ENCODE measurements around the gene ZDHHC8. TPM values are rescaled to one million over a fixed set of nuclear protein-coding genes. Genes with fewer than 3 reads are reported as not detected.

Gene ZDHHC8
- total RNA-seq, 4 donors from 2014 or later = 14.7 to 56.5 (median 17.1) TPM

DNA sequence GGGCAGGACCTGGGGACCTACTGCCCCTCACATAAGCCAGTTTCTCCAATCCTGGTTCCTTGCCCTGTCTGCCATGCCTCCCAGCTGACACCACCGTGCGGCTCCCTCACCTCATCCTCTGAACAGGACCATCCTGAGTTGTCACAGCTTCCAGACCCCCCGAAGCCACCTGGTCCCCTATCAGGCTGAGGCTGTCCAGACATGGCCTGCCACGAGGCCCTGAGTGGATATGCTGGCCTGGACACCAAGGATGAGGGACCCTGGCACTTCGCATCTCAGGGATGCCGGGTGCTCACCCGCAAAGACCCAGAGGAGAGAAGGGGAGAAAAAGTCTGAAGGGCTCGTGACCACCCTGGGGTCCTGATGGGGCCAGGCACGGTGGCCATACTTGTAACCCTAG, 35.1 kb downstream of the ZDHHC8 start:
- H3K9me3 ChIP-seq = no peaks in the 10 kb centered on the region
- TF ChIP-seq POLR2A (IDR thresholded peaks at IDR 0.05) = no peak
- TF ChIP-seq, protein P1, sequence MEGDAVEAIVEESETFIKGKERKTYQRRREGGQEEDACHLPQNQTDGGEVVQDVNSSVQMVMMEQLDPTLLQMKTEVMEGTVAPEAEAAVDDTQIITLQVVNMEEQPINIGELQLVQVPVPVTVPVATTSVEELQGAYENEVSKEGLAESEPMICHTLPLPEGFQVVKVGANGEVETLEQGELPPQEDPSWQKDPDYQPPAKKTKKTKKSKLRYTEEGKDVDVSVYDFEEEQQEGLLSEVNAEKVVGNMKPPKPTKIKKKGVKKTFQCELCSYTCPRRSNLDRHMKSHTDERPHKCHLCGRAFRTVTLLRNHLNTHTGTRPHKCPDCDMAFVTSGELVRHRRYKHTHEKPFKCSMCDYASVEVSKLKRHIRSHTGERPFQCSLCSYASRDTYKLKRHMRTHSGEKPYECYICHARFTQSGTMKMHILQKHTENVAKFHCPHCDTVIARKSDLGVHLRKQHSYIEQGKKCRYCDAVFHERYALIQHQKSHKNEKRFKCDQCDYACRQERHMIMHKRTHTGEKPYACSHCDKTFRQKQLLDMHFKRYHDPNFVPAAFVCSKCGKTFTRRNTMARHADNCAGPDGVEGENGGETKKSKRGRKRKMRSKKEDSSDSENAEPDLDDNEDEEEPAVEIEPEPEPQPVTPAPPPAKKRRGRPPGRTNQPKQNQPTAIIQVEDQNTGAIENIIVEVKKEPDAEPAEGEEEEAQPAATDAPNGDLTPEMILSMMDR (IDR thresholded peaks at IDR 0.05) = no peak
- no peak for TF ChIP-seq EP300 (IDR thresholded peaks at IDR 0.05; ENCODE audit: low read depth)
- TF ChIP-seq POLR2AphosphoS5 (IDR thresholded peaks at IDR 0.05) = no peak
- H3K4me1 ChIP-seq = no peaks in the 10 kb centered on the region
- no peak for DNase-seq
- no peaks in the 10 kb centered on the region for H3K27me3 ChIP-seq
- no peak overlapping the region for H3K27ac ChIP-seq
- intact Hi-C loops (cut with DNase I; ENCODE audit: low total_unique reads) = no loop called here
- whole genome bisulfite sequencing, 2 donors (ENCODE audit: low coverage in 1 of 2) = 87% methylated on average over 9 of the region's 9 CpGs; no CpG with 5 or more reads in 1 of the 2 donors
- H3K4me3 ChIP-seq = no peak overlapping the region
- in situ Hi-C loops (cut with MboI; ENCODE audit: low pct_ligation_motif_present in 1 of 4, low pct_unique_long_range_greater_than_20kb in 1 of 4, low sequenced_read_pairs in 3 of 4) = loop anchor here in 1 of 4 donors (25.0 kb wide), 1 partner anchor 471 kb away; no protein-coding TSS in a partner anchor
- no peaks in the 10 kb centered on the region for H3K36me3 ChIP-seq

DNA sequence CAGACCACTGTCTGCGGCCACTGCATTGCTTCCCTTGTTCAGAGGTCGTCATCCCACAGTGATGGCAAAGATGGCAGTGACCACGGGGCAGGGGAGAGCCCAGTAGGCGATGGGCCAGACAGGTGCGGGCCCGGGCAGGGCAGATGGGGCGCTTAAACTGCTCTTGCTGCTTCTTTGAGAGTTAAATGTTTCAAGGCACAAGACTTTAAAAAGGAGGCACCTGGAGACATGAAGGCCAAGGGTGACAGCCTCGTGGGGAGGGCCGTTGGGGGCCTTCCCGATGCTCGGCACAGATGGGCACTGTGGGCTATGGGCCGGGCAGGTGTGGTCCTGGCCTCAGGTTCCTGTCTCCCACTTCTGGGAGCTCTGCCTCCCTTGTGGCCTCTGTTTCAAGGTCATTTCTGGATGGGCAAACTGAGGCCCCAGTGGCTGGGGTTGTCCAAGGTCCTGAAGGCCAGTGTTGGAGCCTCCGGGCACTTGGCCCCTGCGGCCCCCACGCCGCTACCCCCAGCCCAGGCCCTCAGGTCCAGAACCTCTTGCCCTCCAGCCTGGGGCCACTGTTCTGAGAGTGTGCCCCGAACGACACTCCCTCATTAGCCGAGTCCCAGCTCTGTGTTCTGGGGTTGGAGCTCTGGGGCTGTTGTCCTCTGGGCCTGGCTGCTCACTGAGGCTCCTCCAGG, 36.2 kb downstream of the ZDHHC8 start:
- WGBS, 2 donors (ENCODE audit: low coverage in 1 of 2) = 74% methylated on average over 19 of the region's 19 CpGs; no CpG with 5 or more reads in 1 of the 2 donors
- Histone ChIP-seq H3K27ac (no peak overlapping the region), H3K4me1 (no peaks in the 10 kb centered on the region), H3K9me3 (no peaks in the 10 kb centered on the region), H3K36me3 (no peaks in the 10 kb centered on the region), H3K4me3 (no peak overlapping the region), H3K27me3 (no peaks in the 10 kb centered on the region)
- in situ Hi-C loops (cut with MboI; ENCODE audit: low pct_ligation_motif_present in 1 of 4, low pct_unique_long_range_greater_than_20kb in 1 of 4, low sequenced_read_pairs in 3 of 4) (loop anchor here in 1 of 4 donors (25.0 kb wide), 1 partner anchor 470 kb away; no protein-coding TSS in a partner anchor), intact Hi-C loops (cut with DNase I; ENCODE audit: low total_unique reads) (no loop called here)
- no peak for DNase-seq
- TF ChIP-seq EP300 (IDR thresholded peaks at IDR 0.05; ENCODE audit: low read depth) (no peak), POLR2A (IDR thresholded peaks at IDR 0.05) (no peak)
- TF ChIP-seq, protein P1 (IDR thresholded peaks at IDR 0.05) = no peak

DNA sequence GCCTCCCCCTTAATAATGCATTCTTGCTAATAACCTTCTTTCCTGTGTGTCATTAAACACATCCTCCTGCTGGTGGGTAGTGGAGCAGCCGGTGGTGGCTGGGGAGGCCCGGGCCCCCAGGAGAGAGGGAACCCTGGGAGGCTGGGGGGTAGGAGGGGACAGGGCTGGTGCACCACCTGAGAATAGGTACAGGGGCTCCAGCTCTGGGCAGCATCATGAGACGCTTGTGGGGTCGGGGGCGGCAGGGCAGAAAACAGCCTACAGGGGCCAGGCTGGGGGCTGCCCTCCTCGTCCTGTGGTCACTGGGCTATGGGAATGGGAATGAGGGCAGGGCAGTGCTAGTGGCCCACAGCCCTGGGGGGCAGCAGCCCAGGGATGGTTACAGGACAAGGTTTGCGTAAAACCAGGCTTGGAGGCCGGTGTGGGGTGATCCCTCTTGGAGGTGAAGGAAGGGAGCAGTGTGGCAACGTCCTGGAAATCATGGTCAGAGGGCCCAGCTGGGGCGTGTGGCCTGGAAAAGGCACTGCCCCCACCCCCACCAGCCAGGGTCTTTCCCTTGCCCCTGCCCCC, 37.7 kb downstream of the ZDHHC8 start:
- H3K9me3 ChIP-seq = no peaks in the 10 kb centered on the region
- no peaks in the 10 kb centered on the region for H3K4me1 ChIP-seq
- H3K4me3 ChIP-seq = no peak overlapping the region
- 80% methylated on average over 9 of the region's 10 CpGs; no CpG with 5 or more reads in 1 of the 2 donors for WGBS, 2 donors (ENCODE audit: low coverage in 1 of 2)
- H3K27ac ChIP-seq = no peak overlapping the region
- in situ Hi-C loops (cut with MboI; ENCODE audit: low pct_ligation_motif_present in 1 of 4, low pct_unique_long_range_greater_than_20kb in 1 of 4, low sequenced_read_pairs in 3 of 4) = loop anchor here in 1 of 4 donors (25.0 kb wide), 1 partner anchor 468 kb away; no protein-coding TSS in a partner anchor
- no peaks in the 10 kb centered on the region for H3K27me3 ChIP-seq
- no peaks in the 10 kb centered on the region for H3K36me3 ChIP-seq
- TF ChIP-seq, protein P1 (IDR thresholded peaks at IDR 0.05) = no peak
- no peak for TF ChIP-seq POLR2A (IDR thresholded peaks at IDR 0.05)
- TF ChIP-seq POLR2AphosphoS5 (IDR thresholded peaks at IDR 0.05) = no peak
- no peak for TF ChIP-seq EP300 (IDR thresholded peaks at IDR 0.05; ENCODE audit: low read depth)
- DNase-seq = no peak
- intact Hi-C loops (cut with DNase I; ENCODE audit: low total_unique reads) = no loop called here

DNA sequence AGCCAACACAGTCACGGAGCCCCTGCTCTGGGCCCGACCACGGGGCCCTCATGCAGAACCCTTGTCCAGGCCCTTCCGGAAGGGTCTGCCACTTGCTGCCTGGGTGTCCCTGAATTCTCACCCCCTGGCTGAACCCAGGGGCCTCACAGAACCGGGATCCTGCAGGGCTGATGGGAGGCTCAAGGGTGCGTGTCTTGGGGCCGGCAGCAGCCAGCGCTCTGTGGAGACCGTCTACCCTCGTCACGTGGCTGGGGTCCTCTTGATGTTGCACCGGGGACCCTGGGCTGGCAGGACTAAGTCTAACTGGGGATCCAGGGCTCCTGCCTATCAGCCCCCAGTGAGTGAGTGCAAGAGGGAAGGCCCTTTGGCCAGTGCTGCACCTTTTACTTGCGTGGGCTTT, 38.6 kb downstream of the ZDHHC8 start:
- 75 to 80% methylated on average over 1 to 13 of the region's 13 CpGs for WGBS, 2 donors (ENCODE audit: low coverage in 1 of 2)

More for the DNA sequence above, 38.6 kb downstream of the ZDHHC8 start:
- no peaks in the 10 kb centered on the region for H3K27me3 ChIP-seq
- TF ChIP-seq POLR2AphosphoS5 (IDR thresholded peaks at IDR 0.05) = no peak
- no peak for TF ChIP-seq POLR2A (IDR thresholded peaks at IDR 0.05)
- no peak for TF ChIP-seq EP300 (IDR thresholded peaks at IDR 0.05; ENCODE audit: low read depth)
- TF ChIP-seq, protein P1 (IDR thresholded peaks at IDR 0.05) = no peak
- intact Hi-C loops (cut with DNase I; ENCODE audit: low total_unique reads) = no loop called here
- H3K4me3 ChIP-seq = no peak overlapping the region
- no peaks in the 10 kb centered on the region for H3K36me3 ChIP-seq
- in situ Hi-C loops (cut with MboI; ENCODE audit: low pct_ligation_motif_present in 1 of 4, low pct_unique_long_range_greater_than_20kb in 1 of 4, low sequenced_read_pairs in 3 of 4) = loop anchor here in 1 of 4 donors (25.0 kb wide), 1 partner anchor 467 kb away; no protein-coding TSS in a partner anchor
- no peak for DNase-seq
- no peaks in the 10 kb centered on the region for H3K4me1 ChIP-seq
- no peaks in the 10 kb centered on the region for H3K9me3 ChIP-seq
- no peak overlapping the region for H3K27ac ChIP-seq
